HepG2 (cell line): Measurements from ENCODE around the gene PLIN1. TPM values are rescaled to one million over a fixed set of nuclear protein-coding genes. Genes with fewer than 3 reads are reported as not detected.

ENCODE experiments used
- ATF2 ChIP-seq: sonication (generic); formaldehyde crosslinking; IDR thresholded peaks from 2 replicates; pipeline ENCODE4 v1.4.0; 2020; ENCODE audit warnings: missing genetic modification reagents
- ELF1 ChIP-seq: sonication (generic); formaldehyde crosslinking; IDR thresholded peaks from 2 replicates; pipeline ENCODE4 v1.4.0; 2020; ENCODE audit warnings: missing genetic modification reagents
- GATAD2A ChIP-seq: IDR thresholded peaks from 2 replicates; pipeline ENCODE4 v1.6.1; 2016
- GTF3A ChIP-seq: sonication (generic); formaldehyde crosslinking; conservative IDR thresholded peaks from 2 replicates; pipeline ENCODE4 v1.4.0; 2020; ENCODE audit warnings: mild to moderate bottlenecking, missing genetic modification reagents
- HNF4A ChIP-seq: sonication (generic); formaldehyde crosslinking; IDR thresholded peaks from 2 replicates; pipeline ENCODE4 v1.4.0; 2020; ENCODE audit warnings: missing genetic modification reagents
- KLF11 ChIP-seq: IDR thresholded peaks from 2 replicates; pipeline ENCODE4 v1.6.1; 2016; ENCODE audit warnings: missing compliant biosample characterization
- MNT ChIP-seq: fragments of 450-650 bp; IDR thresholded peaks from 2 replicates; pipeline ENCODE4 v1.6.1; 2016
- NCOA1 ChIP-seq: sonication (generic); formaldehyde crosslinking; IDR thresholded peaks from 2 replicates; pipeline ENCODE4 v1.9.0; 2021; ENCODE audit warnings: missing genetic modification reagents
- SAFB2 ChIP-seq: sonication (generic); formaldehyde crosslinking; IDR thresholded peaks from 2 replicates; pipeline ENCODE4 v1.5.1; 2020; ENCODE audit warnings: missing genetic modification reagents, low read depth, mild to moderate bottlenecking, borderline replicate concordance
- SRSF4 ChIP-seq: fragments of 200-400 bp; formaldehyde crosslinking; IDR thresholded peaks from one replicate; pipeline ENCODE4 v1.6.1; 2018; ENCODE audit warnings: mild to moderate bottlenecking, low read depth, low read length, moderate library complexity; ENCODE audit not compliant: poor library complexity, severe bottlenecking
- ZNF407 ChIP-seq: sonication (generic); formaldehyde crosslinking; IDR thresholded peaks from one replicate; pipeline ENCODE4 v1.5.1; 2020; ENCODE audit warnings: mild to moderate bottlenecking, missing genetic modification reagents; ENCODE audit errors: not compliant biosample characterization
- ZNF580 ChIP-seq: IDR thresholded peaks from 2 replicates; pipeline ENCODE4 v1.6.1; 2016; ENCODE audit warnings: low read depth, borderline replicate concordance
- ZNF761 ChIP-seq: sonication (generic); formaldehyde crosslinking; conservative IDR thresholded peaks from 2 replicates; pipeline ENCODE4 v1.4.0; 2020; ENCODE audit warnings: mild to moderate bottlenecking, missing genetic modification reagents
- ZNF772 ChIP-seq: sonication (generic); formaldehyde crosslinking; IDR thresholded peaks from 2 replicates; pipeline ENCODE4 v1.5.0; 2020; ENCODE audit warnings: mild to moderate bottlenecking, missing genetic modification reagents
- ZNF784 ChIP-seq: sonication (generic); formaldehyde crosslinking; IDR thresholded peaks from 2 replicates; pipeline ENCODE4 v1.5.1; 2020; ENCODE audit warnings: missing genetic modification reagents, mild to moderate bottlenecking, borderline replicate concordance
- ZNF841 ChIP-seq: sonication (generic); formaldehyde crosslinking; IDR thresholded peaks from 2 replicates; pipeline ENCODE4 v1.8.1; 2023; ENCODE audit warnings: missing genetic modification reagents, borderline replicate concordance
- polyA plus RNA-seq, 8 experiments: library from polyadenylated mRNA; depleted of rRNA in 3 of 8; stranded (reverse) in 7 of 8; unstranded in 1 of 8; fragments of >200 nt; fragmentation: Illumina TruSeq in 4 of 8; extraction: Trizol in 4 of 8; gene quantifications; 2 replicates each; pipeline versions ENCODE4 v1.2.1 to v1.2.3, GENCODE V29; 2011 to 2016; ENCODE audit warnings: low read depth in 4 of 8, missing spikeins in 1 of 8, mixed read lengths in 1 of 8; ENCODE audit not compliant: insufficient read depth in 1 of 8
- total RNA-seq, 5 experiments: library from RNA; depleted of rRNA; stranded (reverse); fragments of >200 nt; fragmentation: Illumina TruSeq; extraction: Trizol; gene quantifications; 2 replicates each; pipeline ENCODE4 v1.2.3, GENCODE V29; 2016; ENCODE audit warnings: low read depth in 1 of 5

The PLIN1 gene
- total and polyA plus RNA-seq, 2 of the 13 experiments (the other 11 are each of a cell fraction or from before 2014, with no cell fraction given) = 0.74 to 1.2 TPM

- 0 out of 2 replicates have a peak, but pooled peaks have one; percentile 33 for TF ChIP-seq ZNF580 (CRISPR knock-in tag)
- TF ChIP-seq ELF1 (CRISPR knock-in tag) = no peak
- no peak for TF ChIP-seq SAFB2 (CRISPR knock-in tag)
- TF ChIP-seq ZNF772 (CRISPR knock-in tag) = no peak
- no peak for TF ChIP-seq ZNF784 (CRISPR knock-in tag)
- TF ChIP-seq KLF11 (CRISPR knock-in tag) = 0 out of 2 replicates have a peak, but pooled peaks have one; percentile 25
- no peak for TF ChIP-seq ZNF407 (CRISPR knock-in tag)
- TF ChIP-seq ATF2 = peak; percentile 14; the same call in 1 of the 2 replicates
- TF ChIP-seq HNF4A (CRISPR knock-in tag) = peak; percentile 94
- peak; percentile 69; the same call in 1 of the 2 replicates for TF ChIP-seq NCOA1 (CRISPR knock-in tag)
- TF ChIP-seq MNT = no peak
- TF ChIP-seq GATAD2A = peak; percentile 59
- TF ChIP-seq ZNF841 = no peak
- TF ChIP-seq SRSF4 = no peak
- TF ChIP-seq ZNF761 (CRISPR knock-in tag) = peak; percentile 93
- no peak for TF ChIP-seq GTF3A (CRISPR knock-in tag)
Observed at GRCh38 chr15:89680282-89680873, 1.2 kb upstream of the PLIN1 start (continued).
